ENCODE data around the gene CPNE7.

CPNE7 gene

GRCh38 chr16:89645122-89645521 is 69.6 kb downstream of the CPNE7 start:
- no peak overlapping the region for H3K27ac ChIP-seq (ENCODE audit: low read length)
- H3K27me3 ChIP-seq (ENCODE audit: insufficient read depth, low read length, poor library complexity): no peaks in the 10 kb centered on the region
- H3K4me2 ChIP-seq (ENCODE audit: insufficient read depth, low read length): no peak overlapping the region
- peaks cover 41% of the 10 kb centered on the region for H3K36me3 ChIP-seq (ENCODE audit: insufficient read depth, low read length)
- H2AFZ ChIP-seq (ENCODE audit: low read depth, low read length): no peak overlapping the region
- ATAC-seq (ENCODE audit: insufficient read depth, low read depth): no peak
- peaks cover 17% of the 10 kb centered on the region for H3K4me1 ChIP-seq (ENCODE audit: insufficient read depth, low read length)
- H3K79me2 ChIP-seq (ENCODE audit: insufficient read depth, low read length): peaks cover 2% of the 10 kb centered on the region
- H3K9me3 ChIP-seq (ENCODE audit: insufficient read depth, low read length, severe bottlenecking): no peaks in the 10 kb centered on the region
- H3K4me3 ChIP-seq (ENCODE audit: low read depth in 1 of 2, low read length in 2 of 2): no peak overlapping the region
- H3K9ac ChIP-seq (ENCODE audit: low read depth, low read length): no peak overlapping the region
- TF ChIP-seq EZH2 (IDR thresholded peaks at IDR 0.05; ENCODE audit: borderline replicate concordance, low read depth, low read length, severe bottlenecking): no peak
- no peak for TF ChIP-seq CTCF (IDR thresholded peaks at IDR 0.05; ENCODE audit: borderline replicate concordance, extremely low read depth, low read length, poor library complexity, severe bottlenecking)
- DNase-seq: no peak
- peaks cover 13% of the 10 kb centered on the region; the same call in 1 of the 2 replicates for H4K20me1 ChIP-seq (ENCODE audit: insufficient read depth, low read length)

- Histone ChIP-seq H3K27ac (ENCODE audit: low read length) (no peak overlapping the region), H3K36me3 (ENCODE audit: insufficient read depth, low read length) (peaks cover 49% of the 10 kb centered on the region), H4K20me1 (ENCODE audit: insufficient read depth, low read length) (peaks cover 19% of the 10 kb centered on the region; the same call in 1 of the 2 replicates), H3K9ac (ENCODE audit: low read depth, low read length) (no peak overlapping the region), H3K4me2 (ENCODE audit: insufficient read depth, low read length) (no peak overlapping the region), H3K79me2 (ENCODE audit: insufficient read depth, low read length) (peaks cover 10% of the 10 kb centered on the region), H3K4me3 (ENCODE audit: low read depth in 1 of 2, low read length in 2 of 2) (no peak overlapping the region), H3K27me3 (ENCODE audit: insufficient read depth, low read length, poor library complexity) (no peaks in the 10 kb centered on the region), H3K9me3 (ENCODE audit: insufficient read depth, low read length, severe bottlenecking) (no peaks in the 10 kb centered on the region), H3K4me1 (ENCODE audit: insufficient read depth, low read length) (peaks cover 6% of the 10 kb centered on the region), H2AFZ (ENCODE audit: low read depth, low read length) (no peak overlapping the region)
- TF ChIP-seq EZH2 (IDR thresholded peaks at IDR 0.05; ENCODE audit: borderline replicate concordance, low read depth, low read length, severe bottlenecking) (no peak), CTCF (IDR thresholded peaks at IDR 0.05; ENCODE audit: borderline replicate concordance, extremely low read depth, low read length, poor library complexity, severe bottlenecking) (no peak)
- no peak for ATAC-seq (ENCODE audit: insufficient read depth, low read depth)
- DNase-seq: no peak
Observed at GRCh38 chr16:89646270-89646669, 70.7 kb downstream of the CPNE7 start.
